Measurements from ENCODE around the gene KCNIP4. TPM values are rescaled to one million over a fixed set of nuclear protein-coding genes. Genes with fewer than 3 reads are reported as not detected.
"Not testable (repeated sequence)": the region's sequence is repeated elsewhere in the genome, so short reads cannot be mapped to it uniquely, and the experiment has no call there.

The KCNIP4 gene
- total RNA-seq, 1 experiment from 2014 or later: 0.91 TPM

DNA sequence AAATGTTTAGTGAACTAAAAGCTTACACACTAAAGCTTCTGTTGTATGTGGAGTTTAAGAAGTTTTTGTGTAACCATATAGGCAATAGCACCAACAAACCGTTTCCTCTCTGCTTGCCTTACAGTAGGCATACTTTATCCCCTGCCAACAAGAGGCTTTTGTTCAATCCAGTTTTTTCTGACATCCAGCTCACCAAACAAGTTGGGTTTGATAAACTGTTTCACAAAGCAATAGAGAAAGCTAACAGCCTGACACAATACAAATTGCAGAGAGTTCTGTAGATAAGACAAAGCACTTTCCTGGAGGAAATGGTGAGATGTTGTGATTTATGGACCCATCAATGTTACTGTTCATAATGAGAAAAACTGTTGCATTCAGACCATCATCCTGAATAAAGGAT is 1194.5 kb downstream of the KCNIP4 start:
- peaks cover 8% of the 10 kb centered on the region for H3K36me3 Mint-ChIP-seq (ENCODE audit: insufficient read depth, unreplicated experiment)
- DNase-seq (ENCODE audit: unreplicated experiment): no peak
- H3K27me3 Mint-ChIP-seq (ENCODE audit: insufficient read depth, unreplicated experiment): no peaks in the 10 kb centered on the region
- TF ChIP-seq, protein P1, sequence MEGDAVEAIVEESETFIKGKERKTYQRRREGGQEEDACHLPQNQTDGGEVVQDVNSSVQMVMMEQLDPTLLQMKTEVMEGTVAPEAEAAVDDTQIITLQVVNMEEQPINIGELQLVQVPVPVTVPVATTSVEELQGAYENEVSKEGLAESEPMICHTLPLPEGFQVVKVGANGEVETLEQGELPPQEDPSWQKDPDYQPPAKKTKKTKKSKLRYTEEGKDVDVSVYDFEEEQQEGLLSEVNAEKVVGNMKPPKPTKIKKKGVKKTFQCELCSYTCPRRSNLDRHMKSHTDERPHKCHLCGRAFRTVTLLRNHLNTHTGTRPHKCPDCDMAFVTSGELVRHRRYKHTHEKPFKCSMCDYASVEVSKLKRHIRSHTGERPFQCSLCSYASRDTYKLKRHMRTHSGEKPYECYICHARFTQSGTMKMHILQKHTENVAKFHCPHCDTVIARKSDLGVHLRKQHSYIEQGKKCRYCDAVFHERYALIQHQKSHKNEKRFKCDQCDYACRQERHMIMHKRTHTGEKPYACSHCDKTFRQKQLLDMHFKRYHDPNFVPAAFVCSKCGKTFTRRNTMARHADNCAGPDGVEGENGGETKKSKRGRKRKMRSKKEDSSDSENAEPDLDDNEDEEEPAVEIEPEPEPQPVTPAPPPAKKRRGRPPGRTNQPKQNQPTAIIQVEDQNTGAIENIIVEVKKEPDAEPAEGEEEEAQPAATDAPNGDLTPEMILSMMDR (IDR thresholded peaks at IDR 0.05; ENCODE audit: unreplicated experiment): no peak
- H3K27ac Mint-ChIP-seq (ENCODE audit: low read depth, unreplicated experiment): no peak overlapping the region
- no TSS peak for BruUV-seq (replicated peaks)
- H3K4me1 Mint-ChIP-seq (ENCODE audit: insufficient read depth, unreplicated experiment): no peaks in the 10 kb centered on the region
- intact Hi-C loops (cut with micrococcal nuclease): no loop called here
- H3K9me3 Mint-ChIP-seq (ENCODE audit: unreplicated experiment): no peaks in the 10 kb centered on the region
- POLR2A ChIA-PET: interaction anchor here (1.0 kb wide), 1 partner anchor 10 kb away, joined by 3 read pairs; no protein-coding TSS in a partner anchor
- no peak overlapping the region for H3K4me3 Mint-ChIP-seq (ENCODE audit: unreplicated experiment)
- CTCF ChIA-PET: interaction anchor here (0.6 to 1.1 kb wide), 3 partner anchors 18 to 873 kb away, joined by 3 read pairs; no protein-coding TSS in a partner anchor

DNA sequence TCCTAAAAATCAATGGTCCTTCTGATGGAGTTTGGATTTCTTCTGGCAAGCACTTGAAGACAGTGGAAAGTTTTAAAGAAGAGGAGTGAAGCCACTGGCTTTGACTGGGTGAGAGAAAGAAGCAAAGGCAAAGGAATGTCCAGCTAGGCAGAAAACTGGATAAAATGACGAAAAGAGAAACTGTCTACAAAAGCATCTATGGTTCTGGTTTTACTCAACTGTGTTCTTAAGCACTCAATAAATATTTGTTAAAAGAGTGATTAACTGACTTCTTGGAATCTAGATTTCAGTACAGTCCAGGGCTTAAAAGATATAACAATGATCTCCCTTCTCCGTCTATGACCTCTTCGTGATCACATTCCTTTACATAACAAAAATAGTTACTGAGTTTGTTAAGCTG is 1195.9 kb downstream of the KCNIP4 start:
- Mint-ChIP-seq H3K9me3 (ENCODE audit: unreplicated experiment) (no peaks in the 10 kb centered on the region), H3K4me3 (ENCODE audit: unreplicated experiment) (no peak overlapping the region), H3K36me3 (ENCODE audit: insufficient read depth, unreplicated experiment) (peaks cover 8% of the 10 kb centered on the region), H3K4me1 (ENCODE audit: insufficient read depth, unreplicated experiment) (no peaks in the 10 kb centered on the region), H3K27ac (ENCODE audit: low read depth, unreplicated experiment) (no peak overlapping the region), H3K27me3 (ENCODE audit: insufficient read depth, unreplicated experiment) (no peaks in the 10 kb centered on the region)
- DNase-seq (ENCODE audit: unreplicated experiment): no peak
- intact Hi-C loops (cut with micrococcal nuclease): no loop called here
- POLR2A ChIA-PET: no interaction called here
- BruUV-seq (replicated peaks): no TSS peak
- CTCF ChIA-PET: interaction anchor here (0.7 kb wide), 1 partner anchor 745 kb away, joined by 3 read pairs; no protein-coding TSS in a partner anchor
- TF ChIP-seq, protein P1 (IDR thresholded peaks at IDR 0.05; ENCODE audit: unreplicated experiment): no peak

DNA sequence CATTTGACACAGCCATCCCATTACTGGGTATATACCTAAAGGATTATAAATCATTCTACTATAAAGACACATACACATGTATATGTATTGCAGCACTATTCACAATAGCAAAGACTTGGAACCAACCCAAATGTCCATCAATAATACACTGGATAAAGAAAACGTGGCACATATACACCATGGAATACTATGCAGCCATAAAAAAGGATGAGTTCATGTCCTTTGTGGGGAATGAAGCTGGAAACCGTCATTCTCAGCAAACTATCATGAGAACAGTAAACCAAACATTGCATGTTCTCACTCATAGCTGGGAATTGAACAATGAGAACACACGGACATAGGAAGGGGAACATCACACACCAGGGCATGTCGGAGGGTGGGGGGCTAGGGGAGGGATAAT is 1202.6 kb downstream of the KCNIP4 start:
- H3K36me3 Mint-ChIP-seq (ENCODE audit: insufficient read depth, unreplicated experiment): peaks cover 11% of the 10 kb centered on the region
- BruUV-seq (replicated peaks); DNase-seq (ENCODE audit: unreplicated experiment); H3K9me3 Mint-ChIP-seq (ENCODE audit: unreplicated experiment); H3K27me3 Mint-ChIP-seq (ENCODE audit: insufficient read depth, unreplicated experiment); H3K4me1 Mint-ChIP-seq (ENCODE audit: insufficient read depth, unreplicated experiment); CTCF ChIA-PET; intact Hi-C loops (cut with micrococcal nuclease); H3K27ac Mint-ChIP-seq (ENCODE audit: low read depth, unreplicated experiment); POLR2A ChIA-PET; H3K4me3 Mint-ChIP-seq (ENCODE audit: unreplicated experiment): not testable (repeated sequence)

DNA sequence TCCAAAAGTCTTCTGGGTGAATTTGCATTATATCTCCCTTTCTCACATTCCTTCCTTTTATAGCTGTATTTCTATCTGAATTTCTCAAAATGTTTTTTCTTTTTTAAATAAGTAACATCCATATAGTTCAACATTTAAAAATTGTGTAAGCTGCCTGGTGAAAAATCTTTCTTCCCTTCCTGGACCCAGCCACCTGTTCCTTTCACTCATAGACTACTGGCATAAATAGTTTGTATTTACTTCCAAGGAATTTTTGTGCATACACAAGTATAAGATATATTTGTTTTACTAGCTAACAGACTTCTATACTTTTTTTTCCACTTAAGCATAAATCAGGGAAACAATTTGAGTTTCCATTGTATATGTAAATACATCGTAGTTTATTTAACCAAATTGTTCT is 1212.6 kb downstream of the KCNIP4 start:
- no TSS peak for BruUV-seq (replicated peaks)
- POLR2A ChIA-PET: no interaction called here

More for the DNA sequence above, 1212.6 kb downstream of the KCNIP4 start:
- Mint-ChIP-seq H3K9me3 (ENCODE audit: unreplicated experiment) (peaks cover 11% of the 10 kb centered on the region), H3K27ac (ENCODE audit: low read depth, unreplicated experiment) (no peak overlapping the region), H3K4me3 (ENCODE audit: unreplicated experiment) (no peak overlapping the region), H3K4me1 (ENCODE audit: insufficient read depth, unreplicated experiment) (no peaks in the 10 kb centered on the region), H3K36me3 (ENCODE audit: insufficient read depth, unreplicated experiment) (peaks cover 34% of the 10 kb centered on the region), H3K27me3 (ENCODE audit: insufficient read depth, unreplicated experiment) (no peaks in the 10 kb centered on the region)
- CTCF ChIA-PET: interaction anchor here (0.7 kb wide), 1 partner anchor 38 kb away, joined by 5 read pairs; no protein-coding TSS in a partner anchor
- intact Hi-C loops (cut with micrococcal nuclease): no loop called here
- TF ChIP-seq, protein P1 (IDR thresholded peaks at IDR 0.05; ENCODE audit: unreplicated experiment): no peak
- DNase-seq (ENCODE audit: unreplicated experiment): no peak
